WERI-Rb-1 (cell line): ENCODE measurements around the gene ENOX1.

Source experiments
- DNase-seq: peaks from one replicate; pipeline ENCODE4 v3.0.0-alpha.2; 2020
- H3K27ac ChIP-seq: fragments of 250-450 bp; sonication (Bioruptor Pico); 2 replicates; pipeline ENCODE4 v1.5.1; 2020; ENCODE audit warnings: mild to moderate bottlenecking, moderate library complexity
- H3K27me3 ChIP-seq: fragments of 250-450 bp; sonication (Bioruptor Pico); 2 replicates; pipeline ENCODE4 v1.5.1; 2021; ENCODE audit warnings: mild to moderate bottlenecking, low read depth, moderate library complexity; ENCODE audit not compliant: insufficient read depth, severe bottlenecking
- H3K36me3 ChIP-seq: fragments of 250-450 bp; sonication (Bioruptor Pico); 2 replicates; pipeline ENCODE4 v1.5.1; 2020; ENCODE audit warnings: mild to moderate bottlenecking, moderate library complexity
- H3K4me3 ChIP-seq: 2 replicates; pipeline ENCODE4 v1.5.1; 2011; ENCODE audit warnings: low read depth, mild to moderate bottlenecking, control low read depth, low read length
- H3K9me3 ChIP-seq: fragments of 250-450 bp; sonication (Bioruptor Pico); 2 replicates; pipeline ENCODE4 v1.5.1; 2021; ENCODE audit warnings: mild to moderate bottlenecking, moderate library complexity; ENCODE audit not compliant: severe bottlenecking
- CTCF ChIP-seq: IDR thresholded peaks from 2 replicates; pipeline ENCODE4 v1.5.1; 2011; ENCODE audit warnings: low read depth, mild to moderate bottlenecking, control low read depth, inconsistent platforms, low read length

ENOX1 gene

DNA sequence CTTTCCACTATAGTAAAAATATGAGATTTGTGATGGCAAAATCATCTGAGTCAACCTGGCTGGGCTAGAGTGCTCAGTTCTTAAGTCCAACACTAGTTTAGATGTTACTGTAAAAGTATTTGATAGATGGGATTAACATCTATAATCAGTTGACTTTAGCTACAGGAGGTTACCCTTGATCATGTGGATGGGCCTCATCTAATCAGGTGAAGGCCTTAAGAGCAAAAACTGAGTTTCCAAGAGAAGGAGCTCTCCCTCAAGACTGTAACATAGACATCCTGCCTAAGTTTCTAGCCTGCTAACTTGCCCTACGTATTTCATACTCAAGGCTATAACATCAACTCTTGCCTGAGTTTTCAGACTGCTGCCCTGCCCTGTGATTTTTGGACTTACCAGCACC lies 132.8 kb downstream of the ENOX1 start:
- TF ChIP-seq CTCF: no peak
- no peak overlapping the region for H3K4me3 ChIP-seq

GRCh38 chr13:43653395-43653794 lies 133.4 kb downstream of the ENOX1 start:
- no peak for TF ChIP-seq CTCF
- no peak overlapping the region for H3K27ac ChIP-seq

More for the DNA sequence above, 132.8 kb downstream of the ENOX1 start:
- no peak for DNase-seq
- no peaks in the 10 kb centered on the region for H3K27me3 ChIP-seq
- no peaks in the 10 kb centered on the region for H3K36me3 ChIP-seq
- H3K27ac ChIP-seq: no peak overlapping the region
- no peaks in the 10 kb centered on the region for H3K9me3 ChIP-seq

GRCh38 chr13:43652760-43653159 lies 134.0 kb downstream of the ENOX1 start:
- no peak overlapping the region for H3K27ac ChIP-seq
- H3K4me3 ChIP-seq: no peak overlapping the region
- H3K36me3 ChIP-seq: no peaks in the 10 kb centered on the region
- no peaks in the 10 kb centered on the region for H3K27me3 ChIP-seq
- no peak for DNase-seq
- no peaks in the 10 kb centered on the region for H3K9me3 ChIP-seq
- TF ChIP-seq CTCF: no peak

More at GRCh38 chr13:43653395-43653794, 133.4 kb downstream of the ENOX1 start:
- no peak for DNase-seq
- Histone ChIP-seq H3K27me3 (no peaks in the 10 kb centered on the region), H3K36me3 (no peaks in the 10 kb centered on the region), H3K4me3 (no peak overlapping the region), H3K9me3 (no peaks in the 10 kb centered on the region)

DNA sequence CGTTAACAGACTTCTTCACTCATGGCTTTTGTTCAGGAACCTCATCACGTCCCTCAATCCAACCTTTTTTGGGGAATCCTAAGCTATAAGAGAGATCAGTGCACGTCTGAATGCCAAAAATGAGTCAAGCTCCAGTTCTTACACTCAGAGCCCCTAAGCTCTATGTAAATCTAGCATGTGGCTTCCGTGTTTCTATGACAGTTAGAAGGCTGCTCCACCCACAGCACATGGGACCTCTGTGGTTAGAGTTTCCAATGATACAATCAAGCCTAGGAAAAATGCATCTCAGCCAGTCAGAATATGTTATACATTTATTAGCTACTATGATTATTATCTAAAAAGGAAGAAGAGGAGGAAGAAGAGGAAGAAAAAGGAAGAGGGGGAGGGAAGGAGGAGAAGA lies 135.9 kb downstream of the ENOX1 start:
- Histone ChIP-seq H3K4me3 (no peak overlapping the region), H3K27me3 (no peaks in the 10 kb centered on the region), H3K9me3 (no peaks in the 10 kb centered on the region), H3K36me3 (no peaks in the 10 kb centered on the region), H3K27ac (no peak overlapping the region)
- DNase-seq: no peak
- no peak for TF ChIP-seq CTCF

DNA sequence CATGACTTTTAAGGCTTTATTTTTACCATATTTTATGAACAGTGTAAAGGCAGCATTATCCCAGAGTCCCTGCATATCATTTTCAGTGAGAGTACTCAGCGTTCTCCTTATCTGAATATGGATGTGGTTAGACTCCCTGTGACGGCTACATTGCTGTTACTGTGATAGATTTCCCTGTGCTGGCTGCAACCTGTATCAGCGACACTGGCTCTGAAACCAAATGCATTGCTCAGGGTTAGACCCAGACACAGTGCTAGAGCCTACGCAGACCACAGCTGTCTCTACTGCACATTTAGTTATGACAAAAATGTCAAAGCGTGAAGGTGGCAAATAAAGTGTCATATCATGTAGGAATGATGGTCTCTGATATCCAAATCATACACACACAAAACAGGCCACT lies 138.0 kb downstream of the ENOX1 start:
- H3K4me3 ChIP-seq: no peak overlapping the region
- H3K27me3 ChIP-seq: no peaks in the 10 kb centered on the region
- no peak for TF ChIP-seq CTCF
- no peak overlapping the region for H3K27ac ChIP-seq
- DNase-seq: no peak
- H3K9me3 ChIP-seq: no peaks in the 10 kb centered on the region
- no peaks in the 10 kb centered on the region for H3K36me3 ChIP-seq

DNA sequence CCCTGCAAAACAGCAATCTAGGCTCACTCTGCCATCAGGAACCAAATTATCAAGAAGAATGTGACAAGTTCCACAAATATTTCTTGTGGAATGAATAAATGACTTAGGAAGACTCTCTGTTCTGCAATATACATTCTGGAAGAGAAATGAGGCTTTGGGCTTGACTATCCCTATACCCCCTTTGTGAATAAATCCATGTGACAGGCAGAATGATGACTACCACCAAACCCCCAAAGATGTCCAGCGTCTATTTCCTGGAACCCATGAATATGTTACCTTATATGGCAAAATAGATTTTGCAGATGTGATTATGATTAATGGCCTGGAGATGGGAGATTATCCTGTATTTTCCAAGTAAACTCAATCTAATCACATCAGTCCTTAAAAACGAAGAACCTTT lies 139.3 kb downstream of the ENOX1 start:
- no peaks in the 10 kb centered on the region for H3K36me3 ChIP-seq
- H3K27ac ChIP-seq: no peak overlapping the region

More for the DNA sequence above, 139.3 kb downstream of the ENOX1 start:
- Histone ChIP-seq H3K27me3 (no peaks in the 10 kb centered on the region), H3K4me3 (no peak overlapping the region), H3K9me3 (no peaks in the 10 kb centered on the region)
- TF ChIP-seq CTCF: no peak
- DNase-seq: no peak
